ENCODE measurements around the gene GALNTL6.

DNA sequence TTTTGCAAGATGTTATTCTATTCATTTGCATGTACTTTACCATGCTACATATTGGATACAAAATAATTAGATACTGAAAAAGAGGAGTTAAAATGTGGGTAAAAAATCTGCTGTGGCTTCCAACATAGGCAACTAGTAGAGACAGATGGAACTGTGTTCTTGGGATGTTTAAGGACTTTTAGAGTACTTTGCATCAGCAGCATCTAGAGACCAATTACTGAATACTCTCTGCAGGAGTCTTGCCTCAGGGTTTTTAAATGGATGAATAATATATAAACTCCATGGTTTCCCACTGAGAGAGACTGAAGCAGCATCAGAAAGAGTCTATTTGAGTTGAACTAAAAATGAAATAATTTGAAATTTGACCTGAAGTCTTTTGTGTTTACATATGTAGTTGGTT is 676.7 kb downstream of the GALNTL6 start:
- TF ChIP-seq EZH2phosphoT487 (IDR thresholded peaks at IDR 0.05; ENCODE audit: unreplicated experiment) (no peak), POLR2AphosphoS5 (IDR thresholded peaks at IDR 0.05; ENCODE audit: low read depth) (no peak), JUNB (IDR thresholded peaks at IDR 0.05; ENCODE audit: unreplicated experiment) (no peak)
- TF ChIP-seq, protein P1, sequence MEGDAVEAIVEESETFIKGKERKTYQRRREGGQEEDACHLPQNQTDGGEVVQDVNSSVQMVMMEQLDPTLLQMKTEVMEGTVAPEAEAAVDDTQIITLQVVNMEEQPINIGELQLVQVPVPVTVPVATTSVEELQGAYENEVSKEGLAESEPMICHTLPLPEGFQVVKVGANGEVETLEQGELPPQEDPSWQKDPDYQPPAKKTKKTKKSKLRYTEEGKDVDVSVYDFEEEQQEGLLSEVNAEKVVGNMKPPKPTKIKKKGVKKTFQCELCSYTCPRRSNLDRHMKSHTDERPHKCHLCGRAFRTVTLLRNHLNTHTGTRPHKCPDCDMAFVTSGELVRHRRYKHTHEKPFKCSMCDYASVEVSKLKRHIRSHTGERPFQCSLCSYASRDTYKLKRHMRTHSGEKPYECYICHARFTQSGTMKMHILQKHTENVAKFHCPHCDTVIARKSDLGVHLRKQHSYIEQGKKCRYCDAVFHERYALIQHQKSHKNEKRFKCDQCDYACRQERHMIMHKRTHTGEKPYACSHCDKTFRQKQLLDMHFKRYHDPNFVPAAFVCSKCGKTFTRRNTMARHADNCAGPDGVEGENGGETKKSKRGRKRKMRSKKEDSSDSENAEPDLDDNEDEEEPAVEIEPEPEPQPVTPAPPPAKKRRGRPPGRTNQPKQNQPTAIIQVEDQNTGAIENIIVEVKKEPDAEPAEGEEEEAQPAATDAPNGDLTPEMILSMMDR (conservative IDR thresholded peaks at IDR 0.05; ENCODE audit: low read depth in 2 of 2) = no peak
